ENCODE data around the gene EYS.

Gene EYS

GRCh38 chr6:64217721-64218620 is 1489.1 kb downstream of the EYS start:
- in situ Hi-C loops (cut with MboI; ENCODE audit: low sequenced_read_pairs), result no loop called here

- in situ Hi-C loops (cut with MboI; ENCODE audit: low sequenced_read_pairs), result no loop called here
Observed at GRCh38 chr6:64214373-64214772, 1492.7 kb downstream of the EYS start.

GRCh38 chr6:64213697-64214096 is 1493.3 kb downstream of the EYS start:
- in situ Hi-C loops (cut with MboI; ENCODE audit: low sequenced_read_pairs), result no loop called here

- in situ Hi-C loops (cut with MboI; ENCODE audit: low sequenced_read_pairs), result no loop called here
Observed at GRCh38 chr6:64197246-64197645, 1509.8 kb downstream of the EYS start.

GRCh38 chr6:64186592-64186991 is 1520.4 kb downstream of the EYS start:
- in situ Hi-C loops (cut with MboI; ENCODE audit: low sequenced_read_pairs), result no loop called here

GRCh38 chr6:64185621-64186020 is 1521.4 kb downstream of the EYS start:
- in situ Hi-C loops (cut with MboI; ENCODE audit: low sequenced_read_pairs), result no loop called here

- in situ Hi-C loops (cut with MboI; ENCODE audit: low sequenced_read_pairs), result no loop called here
Observed at GRCh38 chr6:64175296-64175695, 1531.7 kb downstream of the EYS start.

- in situ Hi-C loops (cut with MboI; ENCODE audit: low sequenced_read_pairs), result no loop called here
Observed at GRCh38 chr6:64170316-64170715, 1536.7 kb downstream of the EYS start.

GRCh38 chr6:64160486-64160885 is 1546.5 kb downstream of the EYS start:
- in situ Hi-C loops (cut with MboI; ENCODE audit: low sequenced_read_pairs), result no loop called here

- in situ Hi-C loops (cut with MboI; ENCODE audit: low sequenced_read_pairs), result no loop called here
Observed at GRCh38 chr6:64155063-64155462, 1552.0 kb downstream of the EYS start.

GRCh38 chr6:64146876-64147275 is 1560.2 kb downstream of the EYS start:
- in situ Hi-C loops (cut with MboI; ENCODE audit: low sequenced_read_pairs), result no loop called here

GRCh38 chr6:64146094-64146493 is 1560.9 kb downstream of the EYS start:
- in situ Hi-C loops (cut with MboI; ENCODE audit: low sequenced_read_pairs), result no loop called here

GRCh38 chr6:64145658-64146057 is 1561.4 kb downstream of the EYS start:
- in situ Hi-C loops (cut with MboI; ENCODE audit: low sequenced_read_pairs), result no loop called here

GRCh38 chr6:64143101-64143500 is 1563.9 kb downstream of the EYS start:
- in situ Hi-C loops (cut with MboI; ENCODE audit: low sequenced_read_pairs), result no loop called here

GRCh38 chr6:64141680-64142079 is 1565.3 kb downstream of the EYS start:
- in situ Hi-C loops (cut with MboI; ENCODE audit: low sequenced_read_pairs), result no loop called here

- in situ Hi-C loops (cut with MboI; ENCODE audit: low sequenced_read_pairs), result no loop called here
Observed at GRCh38 chr6:64128301-64129024, 1578.6 kb downstream of the EYS start.

- in situ Hi-C loops (cut with MboI; ENCODE audit: low sequenced_read_pairs), result no loop called here
Observed at GRCh38 chr6:64123761-64124633, 1583.0 kb downstream of the EYS start.

- in situ Hi-C loops (cut with MboI; ENCODE audit: low sequenced_read_pairs), result no loop called here
Observed at GRCh38 chr6:64122712-64123375, 1584.2 kb downstream of the EYS start.

GRCh38 chr6:64121011-64121565 is 1585.9 kb downstream of the EYS start:
- in situ Hi-C loops (cut with MboI; ENCODE audit: low sequenced_read_pairs), result no loop called here

GRCh38 chr6:64113704-64114103 is 1593.3 kb downstream of the EYS start:
- in situ Hi-C loops (cut with MboI; ENCODE audit: low sequenced_read_pairs), result no loop called here
